SJSA1 (cell line): ENCODE results near the gene SLC35A3. TPM values are rescaled to one million over a fixed set of nuclear protein-coding genes. Genes with fewer than 3 reads are reported as not detected.
A peak's percentile ranks its signal among the peaks of the same experiment; 100 is the strongest.
"Not testable (repeated sequence)": the region's sequence is repeated elsewhere in the genome, so short reads cannot be mapped to it uniquely, and the experiment has no call there.

Experiments
- DNase-seq, 2 experiments: peaks; one replicate each; pipeline ENCODE4 v3.0.0-alpha.2; 2015 to 2020; ENCODE audit warnings: low spot score in 2 of 2, low read depth in 1 of 2
- H3K27ac ChIP-seq: fragments of 250-450 bp; sonication (Bioruptor Pico); 2 replicates; pipeline ENCODE4 v1.5.1; 2020; ENCODE audit warnings: mild to moderate bottlenecking, moderate library complexity
- H3K27me3 ChIP-seq: fragments of 250-450 bp; sonication (Bioruptor Pico); replicated peaks from 2 replicates; pipeline ENCODE4 v1.5.1; 2020; ENCODE audit warnings: mild to moderate bottlenecking, moderate library complexity
- H3K36me3 ChIP-seq: fragments of 250-450 bp; sonication (Bioruptor Pico); 2 replicates; pipeline ENCODE4 v1.5.1; 2020; ENCODE audit warnings: mild to moderate bottlenecking
- H3K4me1 ChIP-seq: fragments of 250-450 bp; sonication (Bioruptor Pico); replicated peaks from 2 replicates; pipeline ENCODE4 v1.6.1; 2021; ENCODE audit warnings: mild to moderate bottlenecking
- H3K4me3 ChIP-seq: fragments of 250-450 bp; sonication (Bioruptor Pico); 2 replicates; pipeline ENCODE4 v1.5.1; 2020; ENCODE audit warnings: mild to moderate bottlenecking
- H3K9me3 ChIP-seq: fragments of 250-450 bp; sonication (Bioruptor Pico); replicated peaks from 2 replicates; pipeline ENCODE4 v1.5.1; 2020; ENCODE audit warnings: mild to moderate bottlenecking
- total RNA-seq: library from RNA; depleted of rRNA; stranded (reverse); fragments of >200 nt; shearing (Covaris generic); gene quantifications from 2 replicates; pipeline ENCODE4 v1.2.3, GENCODE V29; 2014

SLC35A3 gene
- total RNA-seq, 1 experiment from 2014 or later, result 31.2 TPM

DNA sequence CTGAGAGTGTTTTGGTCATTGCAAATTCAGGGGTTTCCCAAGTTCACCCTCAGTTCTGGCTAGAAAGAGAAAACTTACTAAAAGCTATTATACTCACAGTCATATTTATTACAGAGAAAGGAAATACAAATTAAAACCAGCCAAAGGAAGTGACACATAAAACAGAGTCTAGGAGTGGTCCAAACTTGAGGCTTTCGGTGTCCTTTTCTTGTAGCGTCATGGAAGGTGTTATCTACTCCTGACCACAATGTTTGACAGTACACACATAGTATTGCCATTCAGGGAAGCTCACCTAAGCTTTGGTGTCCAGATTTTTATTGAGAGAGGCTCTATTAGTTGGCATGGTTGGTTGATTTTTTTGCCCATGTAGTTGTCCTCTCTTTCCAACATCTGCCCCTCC lies 59.0 kb downstream of the SLC35A3 start:
- H3K27me3 ChIP-seq, result no peaks in the 10 kb centered on the region
- no peak for DNase-seq
- H3K4me1 ChIP-seq, result no peaks in the 10 kb centered on the region
- no peak overlapping the region for H3K4me3 ChIP-seq
- no peak overlapping the region for H3K27ac ChIP-seq
- no peaks in the 10 kb centered on the region for H3K9me3 ChIP-seq
- no peaks in the 10 kb centered on the region for H3K36me3 ChIP-seq

DNA sequence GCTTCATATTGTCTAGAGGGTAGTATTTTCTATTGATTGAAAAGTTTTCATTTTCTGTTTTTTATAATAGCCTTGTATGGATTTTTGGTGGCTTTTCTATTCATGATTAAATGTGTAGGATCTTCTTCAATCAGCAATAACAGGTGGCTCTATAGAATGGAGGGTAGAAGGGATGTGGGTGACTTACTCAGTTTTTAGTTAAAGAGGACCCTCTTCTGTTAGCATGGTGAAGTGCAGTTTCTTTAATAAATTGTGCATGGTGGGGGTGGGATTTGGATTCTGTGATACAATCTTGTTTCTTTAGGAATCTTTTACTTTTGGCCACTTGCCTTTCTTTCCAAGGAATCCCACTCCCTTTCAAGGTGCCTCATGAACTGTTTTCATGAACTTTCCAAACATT lies 64.7 kb downstream of the SLC35A3 start:
- DNase-seq, result no peak
- H3K36me3 ChIP-seq, result peaks cover 11% of the 10 kb centered on the region
- no peak overlapping the region for H3K4me3 ChIP-seq
- H3K4me1 ChIP-seq, result peaks cover 5% of the 10 kb centered on the region; the same call in 1 of the 2 replicates
- H3K27ac ChIP-seq, result no peak overlapping the region
- no peaks in the 10 kb centered on the region for H3K27me3 ChIP-seq
- no peaks in the 10 kb centered on the region for H3K9me3 ChIP-seq

DNA sequence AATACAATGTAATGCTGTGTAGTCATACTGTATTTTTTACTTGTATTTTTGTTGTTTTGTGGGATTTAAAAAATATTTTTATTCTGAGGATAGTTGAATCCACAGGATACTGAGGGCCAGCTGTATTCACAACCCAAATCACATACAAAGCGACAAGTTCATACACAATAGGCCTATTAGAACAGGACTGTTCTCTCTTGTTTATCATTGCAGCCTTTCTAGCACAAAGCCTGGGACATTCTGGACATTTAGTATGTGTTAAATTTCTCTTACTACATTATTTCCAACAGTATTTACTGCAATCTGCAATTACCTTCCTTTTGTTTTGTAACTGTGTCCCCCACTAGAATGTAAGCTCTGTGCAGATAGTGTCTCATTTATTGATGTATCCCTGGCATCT lies 65.4 kb downstream of the SLC35A3 start:
- Histone ChIP-seq H3K9me3 (no peaks in the 10 kb centered on the region), H3K27me3 (no peaks in the 10 kb centered on the region), H3K4me1 (peaks cover 5% of the 10 kb centered on the region; the same call in 1 of the 2 replicates), H3K4me3 (no peak overlapping the region), H3K36me3 (peaks cover 11% of the 10 kb centered on the region), H3K27ac (no peak overlapping the region)
- DNase-seq, result no peak

DNA sequence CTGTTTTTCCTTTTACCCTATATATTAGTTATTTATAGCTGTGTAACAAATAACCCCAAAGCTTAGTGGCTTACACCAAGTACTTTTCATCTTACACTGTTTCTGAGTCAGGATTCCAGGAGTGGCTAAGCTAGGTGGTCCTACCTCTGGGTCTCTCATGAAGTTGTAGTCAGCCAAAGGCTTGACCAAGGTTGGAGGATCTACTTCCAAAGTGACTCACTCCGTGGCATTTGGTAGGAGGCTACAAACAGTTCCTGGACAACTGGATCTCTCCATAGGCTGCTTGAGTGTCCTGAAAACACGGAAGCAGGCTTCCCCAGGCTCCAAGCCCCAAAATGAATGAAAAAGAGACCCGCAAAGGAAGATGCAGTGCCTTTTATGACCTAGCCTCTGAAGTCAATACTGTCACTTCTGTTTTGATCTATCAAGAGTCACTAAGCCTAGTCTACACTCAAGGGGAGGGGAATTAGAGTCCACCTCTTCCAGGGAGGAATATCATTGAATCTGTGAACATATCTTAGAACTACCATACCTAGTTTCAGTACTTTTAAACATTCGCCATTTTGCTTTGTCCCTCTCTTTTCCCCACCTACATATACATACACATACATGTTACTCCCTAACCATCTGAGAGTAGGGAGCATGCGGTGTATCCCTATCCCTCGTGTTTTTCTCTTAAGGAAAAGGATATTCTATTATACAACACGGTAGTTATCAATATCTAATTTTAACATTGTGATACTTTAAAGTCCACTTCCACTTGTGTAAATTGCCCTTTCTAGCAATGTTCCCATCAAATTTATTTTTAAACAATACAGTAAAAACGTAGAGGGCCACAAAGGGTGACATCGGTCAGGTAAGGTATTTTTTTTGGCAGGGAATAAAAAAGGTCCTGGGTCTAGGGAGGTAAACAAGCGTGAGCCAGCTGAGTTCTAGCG lies 67.2 kb downstream of the SLC35A3 start:
- peak in 1 of 2 experiments; percentile 5 for DNase-seq
- Histone ChIP-seq H3K36me3 (peaks cover 11% of the 10 kb centered on the region), H3K4me1 (peaks cover 5% of the 10 kb centered on the region; the same call in 1 of the 2 replicates), H3K4me3 (peak overlapping the region; percentile 82), H3K9me3 (no peaks in the 10 kb centered on the region), H3K27me3 (no peaks in the 10 kb centered on the region), H3K27ac (peak overlapping the region; percentile 89)

DNA sequence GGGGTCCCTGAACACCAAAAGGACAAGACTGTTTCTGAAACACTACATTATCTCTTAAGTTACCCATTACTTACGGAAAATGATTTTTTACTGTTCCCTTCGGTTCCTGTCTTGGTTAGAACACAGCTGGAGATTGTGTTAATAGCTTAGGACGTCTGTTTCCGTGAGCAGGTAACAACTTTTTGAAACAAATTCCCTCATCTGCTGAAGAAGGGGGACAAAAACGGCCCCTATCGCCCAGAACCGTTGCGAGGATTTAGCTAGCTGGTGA lies 67.8 kb downstream of the SLC35A3 start:
- H3K36me3 ChIP-seq, result peaks cover 11% of the 10 kb centered on the region
- H3K9me3 ChIP-seq, result no peaks in the 10 kb centered on the region
- peak overlapping the region; percentile 89 for H3K27ac ChIP-seq
- H3K27me3 ChIP-seq, result no peaks in the 10 kb centered on the region
- peak overlapping the region; percentile 82 for H3K4me3 ChIP-seq
- no peak for DNase-seq
- peaks cover 5% of the 10 kb centered on the region; the same call in 1 of the 2 replicates for H3K4me1 ChIP-seq

DNA sequence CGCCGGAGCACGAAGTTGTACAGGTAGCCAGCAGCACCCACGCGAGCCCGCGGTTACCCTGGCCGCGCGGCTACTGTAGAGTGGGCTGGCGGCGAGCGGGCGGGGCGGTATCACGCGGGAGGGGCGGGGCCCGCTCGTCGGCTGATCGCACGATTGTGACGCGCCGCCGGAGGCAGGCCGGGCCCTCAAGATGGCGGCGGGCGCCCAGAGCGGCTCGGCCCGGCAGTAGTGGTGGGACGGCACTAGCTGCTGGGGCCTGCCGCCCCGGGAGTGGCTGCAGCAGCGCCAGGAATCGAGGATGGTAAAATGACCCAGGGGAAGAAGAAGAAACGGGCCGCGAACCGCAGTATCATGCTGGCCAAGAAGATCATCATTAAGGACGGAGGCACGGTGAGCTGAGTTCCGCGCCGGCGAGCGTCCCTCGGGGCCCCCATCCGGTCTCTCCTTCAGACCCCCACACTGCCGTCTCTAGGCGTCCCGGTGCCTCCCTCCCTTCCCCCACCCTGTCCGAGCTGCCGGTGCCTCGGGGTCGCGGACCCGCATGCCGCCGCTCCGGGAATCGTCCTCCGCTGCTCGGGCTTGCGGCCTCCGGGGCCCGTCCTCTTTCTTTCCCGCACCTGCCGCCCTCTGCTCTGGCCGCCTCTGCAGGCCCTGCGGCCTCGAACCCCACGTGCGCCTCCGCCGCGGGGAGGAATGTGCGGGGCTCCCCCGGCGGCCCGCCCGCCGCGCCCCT lies 68.3 kb downstream of the SLC35A3 start:
- Histone ChIP-seq H3K27ac (peak overlapping the region; percentile 89), H3K27me3 (no peaks in the 10 kb centered on the region), H3K9me3 (no peaks in the 10 kb centered on the region), H3K4me3 (peak overlapping the region; percentile 82), H3K36me3 (peaks cover 11% of the 10 kb centered on the region), H3K4me1 (peaks cover 5% of the 10 kb centered on the region; the same call in 1 of the 2 replicates)
- peak; percentile 82 to 85 for DNase-seq

DNA sequence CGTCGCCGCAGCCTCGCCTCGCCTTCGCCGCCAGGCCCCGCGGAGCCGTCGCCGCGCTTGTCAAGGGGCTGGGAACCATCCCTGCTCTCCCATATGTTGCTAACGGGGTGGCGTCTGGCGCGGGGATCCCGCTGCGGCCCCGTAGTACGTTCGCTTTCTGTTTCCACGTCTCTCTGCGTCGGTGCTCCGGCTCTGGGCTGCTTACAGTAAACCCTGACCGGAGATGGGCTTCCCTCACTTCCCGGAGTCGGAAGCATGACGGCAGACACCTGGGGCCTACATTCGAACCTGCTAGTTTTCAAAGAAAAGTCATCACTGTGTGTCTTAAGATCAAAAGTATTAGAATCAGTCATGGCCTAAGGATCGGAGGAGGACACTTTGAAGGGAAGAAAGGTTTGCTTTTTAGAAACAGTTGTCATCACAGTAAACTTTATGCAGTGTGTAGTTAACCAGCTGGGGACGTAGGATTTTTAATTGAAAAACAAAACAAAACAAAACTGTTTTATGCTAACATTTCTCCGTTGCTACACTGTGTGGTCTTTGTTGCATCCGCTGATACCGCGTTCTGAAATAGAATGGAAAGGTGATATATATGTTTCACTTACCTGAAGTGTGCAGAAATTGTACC lies 69.0 kb downstream of the SLC35A3 start:
- Histone ChIP-seq H3K27me3 (no peaks in the 10 kb centered on the region), H3K4me1 (peaks cover 5% of the 10 kb centered on the region; the same call in 1 of the 2 replicates), H3K27ac (peak overlapping the region; percentile 89), H3K36me3 (peaks cover 14% of the 10 kb centered on the region), H3K4me3 (peak overlapping the region; percentile 82), H3K9me3 (no peaks in the 10 kb centered on the region)
- DNase-seq, result peak; percentile 62 to 64

DNA sequence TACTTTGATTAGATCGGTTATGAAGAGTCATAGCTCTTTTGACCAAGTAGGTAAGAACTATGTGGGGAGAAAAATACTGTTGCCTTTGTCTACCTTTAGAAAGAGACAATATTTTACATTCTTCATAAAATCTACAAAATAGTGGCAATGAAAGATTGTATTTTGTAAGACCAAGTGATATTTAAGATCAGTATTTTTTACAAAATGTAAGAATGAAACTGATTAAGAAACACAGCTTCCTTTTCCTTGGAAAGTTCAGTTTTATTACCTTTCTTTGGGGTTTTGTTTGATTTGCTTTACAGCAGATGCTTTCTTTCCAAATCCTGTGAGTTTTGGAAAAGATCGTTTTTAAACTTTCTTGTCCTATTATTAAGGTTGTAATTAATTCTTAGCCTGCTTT lies 69.8 kb downstream of the SLC35A3 start:
- no peaks in the 10 kb centered on the region for H3K27me3 ChIP-seq
- H3K36me3 ChIP-seq, result peaks cover 17% of the 10 kb centered on the region
- no peak overlapping the region; the same call in 1 of the 2 replicates for H3K27ac ChIP-seq
- peak in 1 of 2 experiments; percentile 6 for DNase-seq
- H3K9me3 ChIP-seq, result no peaks in the 10 kb centered on the region
- H3K4me1 ChIP-seq, result peaks cover 5% of the 10 kb centered on the region; the same call in 1 of the 2 replicates
- peak overlapping the region; percentile 82 for H3K4me3 ChIP-seq

DNA sequence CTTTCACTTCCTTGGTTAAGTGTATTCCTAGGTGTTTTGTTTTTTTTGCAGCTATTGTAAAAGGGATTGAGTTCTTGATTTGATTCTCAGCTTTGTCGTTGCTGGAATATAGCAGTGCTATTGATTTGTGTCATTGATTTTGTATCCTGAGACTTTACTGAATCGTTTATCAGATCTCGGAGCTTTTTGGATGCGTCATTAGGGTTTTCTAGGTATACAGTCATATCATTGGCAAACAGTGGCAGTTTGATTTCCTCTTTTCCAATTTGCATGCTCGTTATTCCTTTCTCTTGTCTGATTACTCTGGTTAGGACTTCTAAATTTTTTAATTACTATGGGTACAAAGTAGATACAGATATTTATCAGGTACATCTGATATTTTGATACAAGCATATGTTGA lies 75.4 kb downstream of the SLC35A3 start:
- DNase-seq, result no peak
- H3K4me3 ChIP-seq, result no peak overlapping the region
- no peak overlapping the region for H3K27ac ChIP-seq
- H3K4me1 ChIP-seq, result no peaks in the 10 kb centered on the region
- H3K9me3 ChIP-seq, result no peaks in the 10 kb centered on the region
- no peaks in the 10 kb centered on the region for H3K27me3 ChIP-seq
- H3K36me3 ChIP-seq, result peaks cover 15% of the 10 kb centered on the region

DNA sequence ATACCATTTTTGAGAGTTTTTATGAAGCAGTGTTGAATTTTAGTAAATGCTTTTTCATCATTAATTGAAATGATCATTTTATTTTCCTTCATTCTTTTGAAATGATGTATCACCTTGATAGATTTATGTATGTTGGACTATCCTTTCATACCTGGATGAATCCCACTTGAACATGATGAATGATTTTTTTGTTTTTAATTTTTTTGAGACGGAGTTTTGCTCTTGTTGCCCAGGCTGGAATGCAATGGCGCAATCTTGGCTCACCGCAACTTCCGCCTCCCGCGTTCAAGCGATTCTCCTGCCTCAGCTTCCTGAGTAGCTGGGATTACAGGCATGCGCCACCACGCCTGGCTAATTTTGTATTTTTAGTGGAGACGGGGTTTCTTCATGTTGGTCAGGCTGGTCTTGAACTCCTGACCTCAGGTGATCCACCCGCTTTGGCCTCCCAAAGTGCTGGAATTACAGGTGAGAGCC lies 77.5 kb downstream of the SLC35A3 start:
- H3K27me3 ChIP-seq, H3K4me3 ChIP-seq, H3K27ac ChIP-seq, DNase-seq, H3K4me1 ChIP-seq, H3K9me3 ChIP-seq: not testable (repeated sequence)
- H3K36me3 ChIP-seq, result peaks cover 15% of the 10 kb centered on the region

DNA sequence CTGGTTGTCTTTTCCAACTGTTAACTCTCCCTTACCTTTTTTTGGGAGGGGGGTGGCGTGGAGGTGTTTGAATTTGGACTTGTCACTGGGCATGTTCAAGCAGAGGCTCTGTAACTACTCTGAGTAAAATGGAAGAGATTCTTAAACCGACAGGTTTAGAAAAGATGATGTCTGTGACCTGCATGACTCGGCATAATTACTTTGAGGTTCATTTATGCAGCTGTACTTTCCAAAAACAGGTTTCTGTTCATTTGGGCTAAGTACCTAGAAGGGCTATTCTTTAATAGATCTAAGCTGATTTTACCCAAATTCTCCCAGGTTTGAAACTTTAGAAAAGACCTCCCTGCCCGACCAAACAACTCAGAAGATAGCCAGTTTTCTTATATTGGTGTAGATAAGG lies 80.3 kb downstream of the SLC35A3 start:
- H3K9me3 ChIP-seq, result no peaks in the 10 kb centered on the region
- peaks cover 15% of the 10 kb centered on the region for H3K36me3 ChIP-seq
- no peak overlapping the region for H3K4me3 ChIP-seq
- H3K27ac ChIP-seq, result no peak overlapping the region
- H3K27me3 ChIP-seq, result no peaks in the 10 kb centered on the region
- DNase-seq, result no peak
- H3K4me1 ChIP-seq, result no peaks in the 10 kb centered on the region

DNA sequence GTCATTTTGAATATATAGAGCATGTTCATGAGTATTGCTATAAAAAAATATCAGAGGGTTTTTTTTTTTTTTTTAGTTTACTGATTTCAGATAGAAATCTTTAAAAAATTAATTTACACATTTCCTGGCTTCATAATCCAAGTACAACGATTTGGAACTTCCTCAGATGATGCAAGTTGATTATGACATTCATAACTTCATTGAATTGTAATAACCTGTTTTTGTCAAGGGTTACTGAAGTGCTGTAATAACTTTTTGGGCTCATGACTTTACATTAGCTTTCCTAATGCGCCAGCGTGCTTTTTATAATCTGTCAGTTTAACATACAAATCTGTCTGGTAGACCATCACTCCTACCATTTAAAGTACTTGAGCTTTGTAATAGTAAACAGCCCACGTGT lies 81.6 kb downstream of the SLC35A3 start:
- no peak overlapping the region for H3K4me3 ChIP-seq
- H3K27me3 ChIP-seq, result no peaks in the 10 kb centered on the region
- H3K4me1 ChIP-seq, result no peaks in the 10 kb centered on the region
- H3K36me3 ChIP-seq, result peaks cover 13% of the 10 kb centered on the region
- H3K9me3 ChIP-seq, result no peaks in the 10 kb centered on the region
- H3K27ac ChIP-seq, result no peak overlapping the region
- DNase-seq, result no peak

DNA sequence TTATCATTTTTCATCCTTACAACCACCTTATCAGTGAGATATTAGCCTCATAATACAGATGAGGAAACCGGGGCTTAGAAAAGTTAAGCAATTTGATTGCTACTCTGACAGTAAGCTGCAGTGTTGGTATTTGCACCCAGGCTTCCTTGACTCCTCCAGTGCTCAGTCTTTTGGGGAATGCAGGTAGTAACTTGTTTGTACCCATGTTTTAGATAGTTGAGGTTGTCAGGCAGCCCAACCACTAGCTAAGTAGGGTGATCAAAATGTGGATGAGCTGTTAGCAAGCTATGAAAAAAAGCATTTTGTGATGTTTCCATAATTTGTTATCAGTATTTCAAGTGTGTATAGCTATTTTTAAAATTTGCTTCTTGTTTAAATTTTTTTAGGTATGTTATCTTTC lies 82.1 kb downstream of the SLC35A3 start:
- Histone ChIP-seq H3K4me3 (no peak overlapping the region), H3K4me1 (no peaks in the 10 kb centered on the region), H3K9me3 (no peaks in the 10 kb centered on the region), H3K27ac (no peak overlapping the region), H3K36me3 (peaks cover 13% of the 10 kb centered on the region), H3K27me3 (no peaks in the 10 kb centered on the region)
- DNase-seq, result no peak
